Measurements from ENCODE around the gene TRMT112.
"Not testable (repeated sequence)": the region's sequence is repeated elsewhere in the genome, so short reads cannot be mapped to it uniquely, and the experiment has no call there.

Gene TRMT112

GRCh38 chr11:64331569-64332371 lies 14.4 kb upstream of the TRMT112 start:
- no peak for DNase-seq (ENCODE audit: low spot score)

- DNase-seq (ENCODE audit: low spot score) = no peak
Observed at GRCh38 chr11:64330888-64331287, 13.5 kb upstream of the TRMT112 start.

GRCh38 chr11:64327993-64328392 lies 10.6 kb upstream of the TRMT112 start:
- DNase-seq (ENCODE audit: low spot score) = no peak

- DNase-seq (ENCODE audit: low spot score) = no peak
Observed at GRCh38 chr11:64327375-64327774, 10.0 kb upstream of the TRMT112 start.

GRCh38 chr11:64324692-64325469 lies 7.5 kb upstream of the TRMT112 start:
- no peak for DNase-seq (ENCODE audit: low spot score)

- DNase-seq (ENCODE audit: low spot score) = not testable (repeated sequence)
Observed at GRCh38 chr11:64323984-64324383, 6.6 kb upstream of the TRMT112 start.

GRCh38 chr11:64323373-64323772 lies 6.0 kb upstream of the TRMT112 start:
- no peak for DNase-seq (ENCODE audit: low spot score)

GRCh38 chr11:64322925-64323260 lies 5.5 kb upstream of the TRMT112 start:
- no peak for DNase-seq (ENCODE audit: low spot score)

GRCh38 chr11:64321533-64321932 lies 4.2 kb upstream of the TRMT112 start:
- no peak for DNase-seq (ENCODE audit: low spot score)

GRCh38 chr11:64321026-64321425 lies 3.7 kb upstream of the TRMT112 start:
- no peak for DNase-seq (ENCODE audit: low spot score)

GRCh38 chr11:64320556-64320955 lies 3.2 kb upstream of the TRMT112 start:
- no peak for DNase-seq (ENCODE audit: low spot score)

GRCh38 chr11:64318766-64319761 lies 1.7 kb upstream of the TRMT112 start:
- DNase-seq (ENCODE audit: low spot score) = no peak

GRCh38 chr11:64317961-64318765 lies 804 bp upstream of the TRMT112 start, which contains the start of gene PRDX5:
PRDX5 (plus strand) TSS chr11:64318121; CDS start chr11:64318216, 95 bp downstream.
- DNase-seq (ENCODE audit: low spot score) = peak; percentile 99

GRCh38 chr11:64316672-64317324 lies 561 bp downstream of the TRMT112 start:
- DNase-seq (ENCODE audit: low spot score) = no peak

GRCh38 chr11:64315667-64316526 lies 1.5 kb downstream of the TRMT112 start:
- DNase-seq (ENCODE audit: low spot score) = not testable (repeated sequence)

- DNase-seq (ENCODE audit: low spot score) = no peak
Observed at GRCh38 chr11:64314805-64315561, 2.4 kb downstream of the TRMT112 start.

GRCh38 chr11:64314146-64314804 lies 3.1 kb downstream of the TRMT112 start:
- DNase-seq (ENCODE audit: low spot score) = no peak

- peak; percentile 54 for DNase-seq (ENCODE audit: low spot score)
Observed at GRCh38 chr11:64313491-64314145, 3.7 kb downstream of the TRMT112 start.
